Colonic mucosa (tissue), 4 donors: ENCODE measurements around the gene SLC31A2. TPM values are rescaled to one million over a fixed set of nuclear protein-coding genes. Genes with fewer than 3 reads are reported as not detected.
"Not testable (repeated sequence)": the region's sequence is repeated elsewhere in the genome, so short reads cannot be mapped to it uniquely, and the experiment has no call there.

Experiments used
- DNase-seq: peaks from one replicate; pipeline ENCODE4 v3.0.0-alpha.2; 2020
- H3K27ac ChIP-seq: fragments of 200-600 bp; one replicate; pipeline ENCODE4 v1.8.0; 2021
- H3K27me3 ChIP-seq: fragments of 200-600 bp; one replicate; pipeline ENCODE4 v1.8.0; 2021
- H3K36me3 ChIP-seq: fragments of 200-600 bp; one replicate; pipeline ENCODE4 v1.8.0; 2021
- H3K4me1 ChIP-seq: fragments of 200-600 bp; one replicate; pipeline ENCODE4 v1.8.0; 2021; ENCODE audit warnings: mild to moderate bottlenecking
- H3K4me3 ChIP-seq: fragments of 200-600 bp; one replicate; pipeline ENCODE4 v1.8.0; 2021
- H3K9ac ChIP-seq, 2 donors: one replicate each; pipeline ENCODE4 v1.7.0; 2013; ENCODE audit warnings: control low read depth in 2 of 2, low read depth in 2 of 2, low read length in 2 of 2
- H3K9me3 ChIP-seq: fragments of 200-600 bp; one replicate; pipeline ENCODE4 v1.8.0; 2021
- CTCF ChIP-seq: fragments of 200-600 bp; IDR thresholded peaks from one replicate; pipeline ENCODE4 v1.8.0; 2022; ENCODE audit warnings: antibody characterized with exemption, mild to moderate bottlenecking
- intact Hi-C: fragments of 100-400 bp; cut with DNase I; formaldehyde crosslinking; loops from one replicate; pipeline ENCODE4 v1.14.1; 2022
- total RNA-seq, 2 donors: library from RNA; stranded (reverse); fragmentation: NEBNext Ultra II Directional in 1 of 2; extraction: Animal tissue kit (Norgen Biotek cat#: 25700) in 1 of 2; gene quantifications; one replicate each; pipeline ENCODE4 v1.2.1, GENCODE V29; 2021
- donor health status: healthy.
- donor health status: DM: no; HTN: no; CAD: no.
- donor health status: DM: no; HTN: no; CAD: no.

Gene SLC31A2
- total RNA-seq, 2 donors from 2014 or later, result 6.1 to 14.4 TPM

- Histone ChIP-seq H3K27me3 (no peaks in the 10 kb centered on the region), H3K9ac (no peak overlapping the region), H3K4me3 (no peak overlapping the region), H3K9me3 (no peaks in the 10 kb centered on the region), H3K4me1 (no peaks in the 10 kb centered on the region), H3K27ac (no peak overlapping the region), H3K36me3 (no peaks in the 10 kb centered on the region)
- intact Hi-C loops, result no loop called here
- no peak for TF ChIP-seq CTCF
- DNase-seq, result no peak
Observed at GRCh38 chr9:113148781-113149510, 1.9 kb upstream of the SLC31A2 start.

GRCh38 chr9:113149561-113149960 is 1.2 kb upstream of the SLC31A2 start:
- H3K9me3 ChIP-seq, H3K4me3 ChIP-seq, H3K4me1 ChIP-seq, DNase-seq, H3K9ac ChIP-seq, H3K27me3 ChIP-seq, H3K36me3 ChIP-seq, H3K27ac ChIP-seq, intact Hi-C loops: not testable (repeated sequence)

GRCh38 chr9:113151696-113152630 is 1.2 kb downstream of the SLC31A2 start:
- Histone ChIP-seq H3K9ac (peak overlapping the region; percentile 61 to 92), H3K4me1 (no peaks in the 10 kb centered on the region), H3K27ac (peak overlapping the region; percentile 49), H3K9me3 (no peaks in the 10 kb centered on the region), H3K36me3 (no peaks in the 10 kb centered on the region), H3K27me3 (no peaks in the 10 kb centered on the region), H3K4me3 (peak overlapping the region; percentile 74)
- no peak for DNase-seq
- TF ChIP-seq CTCF, result no peak
- intact Hi-C loops, result no loop called here

GRCh38 chr9:113152699-113153098 is 1.9 kb downstream of the SLC31A2 start:
- Histone ChIP-seq H3K27ac (no peak overlapping the region), H3K4me1 (no peaks in the 10 kb centered on the region)
- TF ChIP-seq CTCF, result no peak

GRCh38 chr9:113153599-113153998 is 2.8 kb downstream of the SLC31A2 start:
- DNase-seq, result no peak
- Histone ChIP-seq H3K27me3 (no peaks in the 10 kb centered on the region), H3K9me3 (no peaks in the 10 kb centered on the region), H3K27ac (no peak overlapping the region), H3K4me3 (no peak overlapping the region), H3K4me1 (no peaks in the 10 kb centered on the region), H3K9ac (no peak overlapping the region), H3K36me3 (no peaks in the 10 kb centered on the region)
- TF ChIP-seq CTCF, result no peak
- intact Hi-C loops, result no loop called here

More at GRCh38 chr9:113152699-113153098, 1.9 kb downstream of the SLC31A2 start:
- Histone ChIP-seq H3K4me3 (no peak overlapping the region), H3K9ac (no peak overlapping the region), H3K27me3 (no peaks in the 10 kb centered on the region), H3K9me3 (no peaks in the 10 kb centered on the region), H3K36me3 (no peaks in the 10 kb centered on the region)
- DNase-seq, result no peak
- intact Hi-C loops, result no loop called here
